HEK293 (cell line): ENCODE data around the gene ARHGAP15.

Experiments
- CTCF ChIA-PET: fragments of 350-600 bp; formaldehyde crosslinking; extraction: SDS; loops from one replicate; lab custom pipeline; 2021; ENCODE audit warnings: antibody characterized with exemption; lab: Yijun Ruan, JAX
- POLR2A ChIA-PET: fragments of 300-600 bp; formaldehyde crosslinking; extraction: SDS; loops from one replicate; lab custom pipeline; 2020; ENCODE audit warnings: antibody characterized with exemption, inconsistent platforms; lab: Yijun Ruan, JAX
- H3K27ac ChIP-seq: fragments of 200-500 bp; sonication (Bioruptor generic); 2 replicates; pipeline ENCODE4 v1.5.1; 2014; ENCODE audit warnings: low read depth, low read length, control low read depth, inconsistent platforms; ENCODE audit errors: extremely low read depth
- H3K36me3 ChIP-seq, 2 experiments: fragments of 200-500 bp in 1 of 2; sonication (Bioruptor generic) in 1 of 2; 1 replicate in 1 of 2; 2 replicates in 1 of 2; pipeline ENCODE4 v1.5.1; 2014 to 2017; ENCODE audit warnings: inconsistent platforms in 2 of 2, low read length in 2 of 2; ENCODE audit not compliant: control insufficient read depth in 2 of 2, insufficient read depth in 1 of 2
- H3K4me1 ChIP-seq: fragments of 200-500 bp; sonication (Bioruptor generic); 2 replicates; pipeline ENCODE4 v1.5.1; 2014; ENCODE audit warnings: mild to moderate bottlenecking, low read length, inconsistent platforms; ENCODE audit not compliant: control insufficient read depth, insufficient read depth
- H3K4me3 ChIP-seq: 2 replicates; pipeline ENCODE4 v1.5.1; 2011; ENCODE audit warnings: low read depth, mild to moderate bottlenecking, control low read depth, low read length, moderate library complexity
- H3K9me3 ChIP-seq: fragments of 200-500 bp; sonication (Bioruptor generic); 2 replicates; pipeline ENCODE4 v1.5.1; 2014; ENCODE audit warnings: low read depth, low read length, inconsistent platforms; ENCODE audit not compliant: control insufficient read depth, insufficient read depth
- ATF2 ChIP-seq: fragments of 450-650 bp; formaldehyde crosslinking; IDR thresholded peaks from 2 replicates; pipeline ENCODE4 v1.5.1; 2016; ENCODE audit warnings: missing biosample characterization, missing genetic modification characterization, low read depth
- BCL11A ChIP-seq: fragments of 450-650 bp; formaldehyde crosslinking; IDR thresholded peaks from 2 replicates; pipeline ENCODE4 v1.5.1; 2016; ENCODE audit warnings: low read depth, missing biosample characterization, missing genetic modification characterization
- BCL11B ChIP-seq: fragments of 450-650 bp; formaldehyde crosslinking; IDR thresholded peaks from 2 replicates; pipeline ENCODE4 v1.5.1; 2016; ENCODE audit warnings: low read depth, missing biosample characterization, missing genetic modification characterization
- GLI4 ChIP-seq: fragments of 450-650 bp; formaldehyde crosslinking; IDR thresholded peaks from 2 replicates; pipeline ENCODE4 v1.5.1; 2016; ENCODE audit warnings: missing biosample characterization, missing genetic modification characterization
- HOXA7 ChIP-seq: sonication (generic); formaldehyde crosslinking; IDR thresholded peaks from 2 replicates; pipeline ENCODE4 v1.8.1; 2022; ENCODE audit warnings: missing genetic modification reagents, borderline replicate concordance
- KLF7 ChIP-seq: fragments of 450-650 bp; formaldehyde crosslinking; IDR thresholded peaks from 2 replicates; pipeline ENCODE4 v1.5.1; 2016; ENCODE audit warnings: missing biosample characterization, missing genetic modification characterization, borderline replicate concordance
- PBX3 ChIP-seq: sonication (generic); formaldehyde crosslinking; IDR thresholded peaks from 2 replicates; pipeline ENCODE4 v1.8.1; 2022; ENCODE audit warnings: mild to moderate bottlenecking, moderate library complexity, missing genetic modification reagents
- RBAK ChIP-seq: fragments of 450-650 bp; formaldehyde crosslinking; IDR thresholded peaks from 2 replicates; pipeline ENCODE4 v1.5.1; 2016; ENCODE audit warnings: missing biosample characterization, missing genetic modification characterization
- SP3 ChIP-seq: fragments of 450-650 bp; formaldehyde crosslinking; IDR thresholded peaks from 2 replicates; pipeline ENCODE4 v1.5.1; 2016; ENCODE audit warnings: missing biosample characterization, missing genetic modification characterization
- YY2 ChIP-seq: fragments of 450-650 bp; formaldehyde crosslinking; IDR thresholded peaks from 2 replicates; pipeline ENCODE4 v1.5.1; 2016; ENCODE audit warnings: missing biosample characterization, missing genetic modification characterization
- ZBTB21 ChIP-seq: fragments of 450-650 bp; formaldehyde crosslinking; IDR thresholded peaks from 2 replicates; pipeline ENCODE4 v1.5.1; 2017; ENCODE audit warnings: missing biosample characterization, missing genetic modification characterization
- ZBTB44 ChIP-seq: fragments of 450-650 bp; IDR thresholded peaks from 2 replicates; pipeline ENCODE4 v1.5.1; 2018; ENCODE audit warnings: missing biosample characterization, mild to moderate bottlenecking, missing genetic modification characterization
- ZFHX2 ChIP-seq: fragments of 450-650 bp; formaldehyde crosslinking; conservative IDR thresholded peaks from 2 replicates; pipeline ENCODE4 v1.5.1; 2016; ENCODE audit warnings: missing biosample characterization, missing genetic modification characterization
- ZFP41 ChIP-seq: fragments of 450-650 bp; formaldehyde crosslinking; IDR thresholded peaks from 2 replicates; pipeline ENCODE4 v1.5.1; 2016; ENCODE audit warnings: missing biosample characterization, missing genetic modification characterization, borderline replicate concordance
- ZFP69B ChIP-seq: fragments of 450-650 bp; formaldehyde crosslinking; IDR thresholded peaks from 2 replicates; pipeline ENCODE4 v1.5.1; 2016; ENCODE audit warnings: missing biosample characterization, missing genetic modification characterization
- ZNF133 ChIP-seq: fragments of 450-650 bp; formaldehyde crosslinking; IDR thresholded peaks from 2 replicates; pipeline ENCODE4 v1.5.1; 2016; ENCODE audit warnings: missing biosample characterization, missing genetic modification characterization
- ZNF146 ChIP-seq: fragments of 450-650 bp; formaldehyde crosslinking; IDR thresholded peaks from 2 replicates; pipeline ENCODE4 v1.5.1; 2016; ENCODE audit warnings: missing biosample characterization, missing genetic modification characterization
- ZNF16 ChIP-seq: fragments of 450-650 bp; formaldehyde crosslinking; IDR thresholded peaks from 2 replicates; pipeline ENCODE4 v1.5.1; 2016; ENCODE audit warnings: low read depth, missing biosample characterization, missing genetic modification characterization
- ZNF221 ChIP-seq: fragments of 450-650 bp; formaldehyde crosslinking; IDR thresholded peaks from 2 replicates; pipeline ENCODE4 v1.5.1; 2017; ENCODE audit warnings: missing biosample characterization, missing genetic modification characterization, borderline replicate concordance
- ZNF311 ChIP-seq: fragments of 450-650 bp; formaldehyde crosslinking; IDR thresholded peaks from 2 replicates; pipeline ENCODE4 v1.5.1; 2017; ENCODE audit warnings: missing biosample characterization, missing genetic modification characterization, borderline replicate concordance
- ZNF37A ChIP-seq: fragments of 450-650 bp; IDR thresholded peaks from 2 replicates; pipeline ENCODE4 v1.5.1; 2018; ENCODE audit warnings: missing biosample characterization, missing genetic modification characterization
- ZNF416 ChIP-seq: fragments of 450-650 bp; formaldehyde crosslinking; IDR thresholded peaks from 2 replicates; pipeline ENCODE4 v1.5.1; 2016; ENCODE audit warnings: missing biosample characterization, missing genetic modification characterization
- ZNF530 ChIP-seq: fragments of 450-650 bp; formaldehyde crosslinking; IDR thresholded peaks from 2 replicates; pipeline ENCODE4 v1.5.1; 2016; ENCODE audit warnings: low read depth, missing biosample characterization, missing genetic modification characterization
- ZNF558 ChIP-seq: fragments of 450-650 bp; formaldehyde crosslinking; IDR thresholded peaks from 2 replicates; pipeline ENCODE4 v1.5.1; 2016; ENCODE audit warnings: missing biosample characterization, missing genetic modification characterization
- ZSCAN16 ChIP-seq: fragments of 450-650 bp; formaldehyde crosslinking; IDR thresholded peaks from 2 replicates; pipeline ENCODE4 v1.5.1; 2016; ENCODE audit warnings: missing biosample characterization, missing genetic modification characterization
- TF ChIP-seq, protein P1 (sequence below): fragments of 450-650 bp; formaldehyde crosslinking; IDR thresholded peaks from 2 replicates; pipeline ENCODE4 v1.5.1; 2017; ENCODE audit warnings: missing biosample characterization, missing genetic modification characterization
- TF ChIP-seq, protein P2 (sequence below): fragments of 450-650 bp; formaldehyde crosslinking; IDR thresholded peaks from 2 replicates; pipeline ENCODE4 v1.5.1; 2016; ENCODE audit warnings: missing biosample characterization, missing genetic modification characterization

Gene ARHGAP15

GRCh38 chr2:143356736-143357446, 227.7 kb downstream of the ARHGAP15 start (continued):
- TF ChIP-seq, protein P1, sequence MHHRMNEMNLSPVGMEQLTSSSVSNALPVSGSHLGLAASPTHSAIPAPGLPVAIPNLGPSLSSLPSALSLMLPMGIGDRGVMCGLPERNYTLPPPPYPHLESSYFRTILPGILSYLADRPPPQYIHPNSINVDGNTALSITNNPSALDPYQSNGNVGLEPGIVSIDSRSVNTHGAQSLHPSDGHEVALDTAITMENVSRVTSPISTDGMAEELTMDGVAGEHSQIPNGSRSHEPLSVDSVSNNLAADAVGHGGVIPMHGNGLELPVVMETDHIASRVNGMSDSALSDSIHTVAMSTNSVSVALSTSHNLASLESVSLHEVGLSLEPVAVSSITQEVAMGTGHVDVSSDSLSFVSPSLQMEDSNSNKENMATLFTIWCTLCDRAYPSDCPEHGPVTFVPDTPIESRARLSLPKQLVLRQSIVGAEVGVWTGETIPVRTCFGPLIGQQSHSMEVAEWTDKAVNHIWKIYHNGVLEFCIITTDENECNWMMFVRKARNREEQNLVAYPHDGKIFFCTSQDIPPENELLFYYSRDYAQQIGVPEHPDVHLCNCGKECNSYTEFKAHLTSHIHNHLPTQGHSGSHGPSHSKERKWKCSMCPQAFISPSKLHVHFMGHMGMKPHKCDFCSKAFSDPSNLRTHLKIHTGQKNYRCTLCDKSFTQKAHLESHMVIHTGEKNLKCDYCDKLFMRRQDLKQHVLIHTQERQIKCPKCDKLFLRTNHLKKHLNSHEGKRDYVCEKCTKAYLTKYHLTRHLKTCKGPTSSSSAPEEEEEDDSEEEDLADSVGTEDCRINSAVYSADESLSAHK (tag by site-specific recombination), result no peak
- TF ChIP-seq ZNF133 (tag by site-specific recombination) (no peak), GLI4 (no peak), ZNF37A (tag by site-specific recombination) (no peak), SP3 (tag by site-specific recombination) (no peak), ZNF530 (tag by site-specific recombination) (no peak), ZSCAN16 (tag by site-specific recombination) (no peak), ZBTB44 (tag by site-specific recombination) (no peak), ZFHX2 (tag by site-specific recombination) (no peak), ZBTB21 (tag by site-specific recombination) (no peak), BCL11A (no peak), PBX3 (no peak), ZNF16 (tag by site-specific recombination) (no peak)

- POLR2A ChIA-PET, result no interaction called here
- CTCF ChIA-PET, result no interaction called here
- H3K9me3 ChIP-seq, result no peaks in the 10 kb centered on the region
- peaks cover 2% of the 10 kb centered on the region; the same call in 1 of the 2 replicates for H3K4me1 ChIP-seq
- H3K27ac ChIP-seq, result no peak overlapping the region
- H3K4me3 ChIP-seq, result no peak overlapping the region
- no peaks in the 10 kb centered on the region for H3K36me3 ChIP-seq
- no peak for TF ChIP-seq ZFP41 (tag by site-specific recombination)
- no peak for TF ChIP-seq BCL11B (tag by site-specific recombination)
- TF ChIP-seq RBAK, result no peak
- no peak for TF ChIP-seq ATF2 (tag by site-specific recombination)
- TF ChIP-seq, protein P2, sequence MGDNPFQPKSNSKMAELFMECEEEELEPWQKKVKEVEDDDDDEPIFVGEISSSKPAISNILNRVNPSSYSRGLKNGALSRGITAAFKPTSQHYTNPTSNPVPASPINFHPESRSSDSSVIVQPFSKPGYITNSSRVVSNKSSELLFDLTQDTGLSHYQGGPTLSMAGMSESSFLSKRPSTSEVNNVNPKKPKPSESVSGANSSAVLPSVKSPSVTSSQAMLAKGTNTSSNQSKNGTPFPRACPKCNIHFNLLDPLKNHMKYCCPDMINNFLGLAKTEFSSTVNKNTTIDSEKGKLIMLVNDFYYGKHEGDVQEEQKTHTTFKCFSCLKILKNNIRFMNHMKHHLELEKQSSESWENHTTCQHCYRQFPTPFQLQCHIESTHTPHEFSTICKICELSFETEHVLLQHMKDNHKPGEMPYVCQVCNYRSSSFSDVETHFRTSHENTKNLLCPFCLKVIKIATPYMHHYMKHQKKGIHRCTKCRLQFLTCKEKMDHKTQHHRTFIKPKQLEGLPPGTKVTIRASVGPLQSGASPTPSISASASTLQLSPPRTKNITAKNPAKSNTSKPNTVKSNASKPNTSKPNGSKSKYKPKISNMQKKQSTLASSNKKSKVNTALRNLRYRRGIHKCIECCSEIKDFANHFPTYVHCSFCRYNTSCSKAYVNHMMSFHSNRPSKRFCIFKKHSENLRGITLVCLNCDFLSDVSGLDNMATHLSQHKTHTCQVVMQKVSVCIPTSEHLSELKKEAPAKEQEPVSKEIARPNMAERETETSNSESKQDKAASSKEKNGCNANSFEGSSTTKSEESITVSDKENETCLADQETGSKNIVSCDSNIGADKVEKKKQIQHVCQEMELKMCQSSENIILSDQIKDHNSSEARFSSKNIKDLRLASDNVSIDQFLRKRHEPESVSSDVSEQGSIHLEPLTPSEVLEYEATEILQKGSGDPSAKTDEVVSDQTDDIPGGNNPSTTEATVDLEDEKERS (tag by site-specific recombination), result no peak
- no peak for TF ChIP-seq ZNF416 (tag by site-specific recombination)
- TF ChIP-seq ZFP69B, result no peak
- TF ChIP-seq ZNF311 (tag by site-specific recombination), result no peak
- no peak for TF ChIP-seq ZNF146 (tag by site-specific recombination)
- no peak for TF ChIP-seq YY2 (tag by site-specific recombination)
- no peak for TF ChIP-seq KLF7 (tag by site-specific recombination)
- TF ChIP-seq ZNF221 (tag by site-specific recombination), result no peak
- no peak for TF ChIP-seq ZNF558 (tag by site-specific recombination)
- TF ChIP-seq HOXA7, result no peak
Observed at GRCh38 chr2:143357966-143358365, 228.7 kb downstream of the ARHGAP15 start.
